SU-DHL-6 (cell line): ENCODE measurements around the gene UBE2E1.

Source experiments
- H2AFZ ChIP-seq: fragments of 200-600 bp; sonication (generic); 2 replicates; pipeline ENCODE4 v1.6.1; 2014; ENCODE audit warnings: low read depth, mild to moderate bottlenecking, moderate library complexity, mixed read lengths, antibody characterized with exemption, low read length; ENCODE audit not compliant: severe bottlenecking
- H3F3A ChIP-seq: fragments of 200-600 bp; shearing (Covaris generic); 2 replicates; pipeline ENCODE4 v1.6.0; 2016; ENCODE audit warnings: antibody characterized with exemption, mild to moderate bottlenecking; ENCODE audit not compliant: insufficient read depth
- H3K27ac ChIP-seq: fragments of 200-600 bp; sonication (generic); 2 replicates; pipeline ENCODE4 v1.5.1; 2016; ENCODE audit warnings: low read depth, mild to moderate bottlenecking, low read length, moderate library complexity, mixed read lengths
- H3K27me3 ChIP-seq: fragments of 200-600 bp; sonication (generic), shearing (Covaris generic); 2 replicates; pipeline ENCODE4 v1.6.0; 2014; ENCODE audit warnings: mild to moderate bottlenecking, low read length
- H3K36me3 ChIP-seq: fragments of 200-600 bp; sonication (generic); 2 replicates; pipeline ENCODE4 v1.6.1; 2014; ENCODE audit warnings: mild to moderate bottlenecking, low read length, mixed read lengths
- H3K4me2 ChIP-seq: fragments of 300-600, 200-600 bp; shearing (Covaris generic), sonication (generic); 2 replicates; pipeline ENCODE4 v1.6.0; 2014; ENCODE audit warnings: low read length, low read depth, mild to moderate bottlenecking; ENCODE audit not compliant: poor library complexity, severe bottlenecking
- H3K4me3 ChIP-seq: fragments of 200-600 bp; sonication (generic); 2 replicates; pipeline ENCODE4 v1.5.1; 2014; ENCODE audit warnings: antibody characterized with exemption, low read length, mild to moderate bottlenecking, mixed read lengths; ENCODE audit not compliant: insufficient read depth, poor library complexity, severe bottlenecking
- H3K79me2 ChIP-seq: fragments of 200-600 bp; sonication (generic); 2 replicates; pipeline ENCODE4 v1.6.1; 2014; ENCODE audit warnings: mild to moderate bottlenecking, low read length, moderate library complexity; ENCODE audit not compliant: insufficient read depth
- H3K9ac ChIP-seq: fragments of 200-600 bp; sonication (generic); 2 replicates; pipeline ENCODE4 v1.7.0; 2014; ENCODE audit warnings: mild to moderate bottlenecking, low read length
- H3K9me2 ChIP-seq: fragments of 200-600 bp; sonication (generic); replicated peaks from 2 replicates; pipeline ENCODE4 v1.6.1; 2014; ENCODE audit warnings: low read length; ENCODE audit not compliant: insufficient read depth
- H3K9me3 ChIP-seq: fragments of 200-600 bp; sonication (generic); 2 replicates; pipeline ENCODE4 v1.6.1; 2014; ENCODE audit warnings: low read length, mixed read lengths; ENCODE audit not compliant: insufficient read depth
- H4K20me1 ChIP-seq: fragments of 200-600 bp; sonication (generic); 2 replicates; pipeline ENCODE4 v1.6.1; 2014; ENCODE audit warnings: low read depth, mild to moderate bottlenecking, antibody characterized with exemption, low read length, moderate library complexity, mixed read lengths
- EZH2phosphoT487 ChIP-seq: fragments of 200-600 bp; sonication (generic), shearing (Covaris generic); conservative IDR thresholded peaks from 2 replicates; pipeline ENCODE4 v1.6.1; 2018; ENCODE audit warnings: mild to moderate bottlenecking, antibody characterized with exemption, low read length, moderate library complexity, mixed read lengths
- TF ChIP-seq, protein P1 (sequence below): fragments of 200-600 bp; sonication (generic); IDR thresholded peaks from one replicate; pipeline ENCODE4 v1.5.1; 2017; ENCODE audit warnings: antibody characterized with exemption, mild to moderate bottlenecking, low read length, moderate library complexity; ENCODE audit not compliant: insufficient read depth, poor library complexity, severe bottlenecking

UBE2E1 gene

DNA sequence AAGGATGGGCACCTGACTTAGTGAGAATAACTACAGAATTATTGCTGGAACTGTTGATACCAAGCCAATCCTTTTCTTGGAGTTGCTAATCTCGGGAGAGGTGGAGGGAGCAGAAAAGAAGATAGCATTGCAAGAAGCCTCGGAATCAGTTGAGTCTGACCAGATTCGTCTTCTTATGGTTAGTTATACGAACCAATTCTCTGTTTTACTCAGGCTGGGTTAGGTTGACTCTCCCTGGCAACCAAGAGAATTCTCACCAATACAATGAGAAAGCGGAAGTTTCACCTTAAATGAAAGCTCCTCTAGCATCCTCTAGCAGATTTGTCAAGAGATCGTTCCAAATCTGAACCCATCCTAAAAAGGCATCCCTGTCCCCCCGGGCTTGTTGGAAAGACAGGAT, 43.5 kb upstream of the UBE2E1 start:
- no peak for TF ChIP-seq EZH2phosphoT487
- TF ChIP-seq, protein P1, sequence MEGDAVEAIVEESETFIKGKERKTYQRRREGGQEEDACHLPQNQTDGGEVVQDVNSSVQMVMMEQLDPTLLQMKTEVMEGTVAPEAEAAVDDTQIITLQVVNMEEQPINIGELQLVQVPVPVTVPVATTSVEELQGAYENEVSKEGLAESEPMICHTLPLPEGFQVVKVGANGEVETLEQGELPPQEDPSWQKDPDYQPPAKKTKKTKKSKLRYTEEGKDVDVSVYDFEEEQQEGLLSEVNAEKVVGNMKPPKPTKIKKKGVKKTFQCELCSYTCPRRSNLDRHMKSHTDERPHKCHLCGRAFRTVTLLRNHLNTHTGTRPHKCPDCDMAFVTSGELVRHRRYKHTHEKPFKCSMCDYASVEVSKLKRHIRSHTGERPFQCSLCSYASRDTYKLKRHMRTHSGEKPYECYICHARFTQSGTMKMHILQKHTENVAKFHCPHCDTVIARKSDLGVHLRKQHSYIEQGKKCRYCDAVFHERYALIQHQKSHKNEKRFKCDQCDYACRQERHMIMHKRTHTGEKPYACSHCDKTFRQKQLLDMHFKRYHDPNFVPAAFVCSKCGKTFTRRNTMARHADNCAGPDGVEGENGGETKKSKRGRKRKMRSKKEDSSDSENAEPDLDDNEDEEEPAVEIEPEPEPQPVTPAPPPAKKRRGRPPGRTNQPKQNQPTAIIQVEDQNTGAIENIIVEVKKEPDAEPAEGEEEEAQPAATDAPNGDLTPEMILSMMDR = no peak
- no peak overlapping the region for H3K4me3 ChIP-seq
- peak overlapping the region; percentile 46 for H3K4me2 ChIP-seq
- H3K9me2 ChIP-seq = no peaks in the 10 kb centered on the region
- peaks cover 27% of the 10 kb centered on the region for H3F3A ChIP-seq
- no peaks in the 10 kb centered on the region for H3K79me2 ChIP-seq
- H2AFZ ChIP-seq = peak overlapping the region; percentile 74
- no peaks in the 10 kb centered on the region for H3K36me3 ChIP-seq
- H3K9me3 ChIP-seq = no peaks in the 10 kb centered on the region
- peak overlapping the region; percentile 84 for H3K27ac ChIP-seq
- H4K20me1 ChIP-seq = no peaks in the 10 kb centered on the region
- peak overlapping the region; percentile 8; the same call in 1 of the 2 replicates for H3K9ac ChIP-seq
- no peaks in the 10 kb centered on the region for H3K27me3 ChIP-seq

DNA sequence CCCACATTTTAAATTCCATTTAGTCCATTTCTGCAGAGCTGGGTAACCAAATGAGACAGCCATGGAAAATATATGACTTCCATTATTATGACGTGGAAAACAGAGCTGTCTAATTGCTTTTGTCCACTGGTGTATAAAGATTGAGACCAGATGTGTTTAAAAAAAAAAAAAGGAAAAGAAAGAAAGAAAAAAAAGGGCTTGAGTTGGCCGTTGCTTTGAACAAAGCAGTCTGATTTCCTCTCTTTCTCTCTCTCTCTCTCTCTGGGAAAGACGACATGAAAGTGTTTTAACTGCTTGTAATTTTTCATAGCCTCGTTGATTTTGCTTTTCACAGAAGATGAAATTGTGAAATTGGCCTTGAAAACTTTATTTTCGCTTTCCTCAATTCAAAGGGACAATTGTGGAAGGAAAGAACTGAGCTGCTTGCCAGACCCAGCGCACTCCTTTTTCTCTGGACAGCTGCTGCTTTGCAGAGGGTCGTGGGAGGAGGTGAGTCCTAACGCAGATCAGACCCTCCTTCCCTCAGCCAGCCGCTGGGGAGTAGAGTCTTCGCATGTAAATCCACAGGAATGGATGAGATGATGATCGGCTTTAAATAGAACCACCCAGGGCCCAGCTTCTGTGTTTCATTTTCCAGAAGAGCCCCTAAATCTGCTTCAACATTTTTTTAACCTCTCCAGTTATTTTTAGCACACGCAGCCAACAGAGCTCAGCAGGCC, 42.8 kb upstream of the UBE2E1 start:
- H2AFZ ChIP-seq = peak overlapping the region; percentile 74
- H3K9me3 ChIP-seq = no peaks in the 10 kb centered on the region
- H3K27me3 ChIP-seq = no peaks in the 10 kb centered on the region
- peak overlapping the region; percentile 84 for H3K27ac ChIP-seq
- TF ChIP-seq, protein P1 = no peak
- TF ChIP-seq EZH2phosphoT487 = no peak
- no peaks in the 10 kb centered on the region for H3K79me2 ChIP-seq
- peak overlapping the region; percentile 8; the same call in 1 of the 2 replicates for H3K9ac ChIP-seq
- peaks cover 27% of the 10 kb centered on the region for H3F3A ChIP-seq
- no peak overlapping the region for H3K4me3 ChIP-seq
- peak overlapping the region; percentile 46 for H3K4me2 ChIP-seq
- H3K36me3 ChIP-seq = no peaks in the 10 kb centered on the region
- no peaks in the 10 kb centered on the region for H4K20me1 ChIP-seq
- H3K9me2 ChIP-seq = no peaks in the 10 kb centered on the region

DNA sequence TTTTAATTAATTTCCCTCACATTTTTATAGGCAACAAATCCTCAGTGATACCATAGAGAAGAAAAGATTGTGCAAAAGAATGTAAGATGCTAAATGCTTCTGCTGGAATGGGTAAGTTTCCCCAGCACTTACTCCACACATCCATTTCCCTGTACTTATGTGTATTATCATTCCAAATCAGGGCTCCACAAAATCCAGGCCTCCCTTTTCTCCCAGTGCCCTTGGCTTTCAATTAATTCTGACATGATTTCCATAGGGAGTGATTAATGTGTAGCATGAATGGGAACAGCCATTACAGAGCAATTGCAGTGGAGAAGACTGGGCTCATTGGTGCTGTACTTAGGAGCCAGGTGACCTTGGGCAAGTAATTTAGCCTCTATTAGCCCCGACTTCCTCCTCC, 41.3 kb upstream of the UBE2E1 start:
- H3K9ac ChIP-seq = no peak overlapping the region
- H3F3A ChIP-seq = peaks cover 27% of the 10 kb centered on the region
- H3K27ac ChIP-seq = no peak overlapping the region
- H3K27me3 ChIP-seq = no peaks in the 10 kb centered on the region
- no peaks in the 10 kb centered on the region for H4K20me1 ChIP-seq
- H3K9me3 ChIP-seq = no peaks in the 10 kb centered on the region
- no peak overlapping the region for H2AFZ ChIP-seq
- H3K79me2 ChIP-seq = no peaks in the 10 kb centered on the region
- no peak overlapping the region for H3K4me3 ChIP-seq
- H3K9me2 ChIP-seq = no peaks in the 10 kb centered on the region
- H3K4me2 ChIP-seq = no peak overlapping the region
- TF ChIP-seq, protein P1 = no peak
- no peaks in the 10 kb centered on the region for H3K36me3 ChIP-seq
